Esophagus squamous epithelium (tissue), 4 donors: Measurements from ENCODE around the gene TMEM53.

ENCODE experiments used
- POLR2A ChIP-seq, 4 donors: fragments of 450-650 bp; IDR thresholded peaks; one replicate each; pipeline ENCODE4 v1.6.1; 2017; ENCODE audit warnings: antibody characterized with exemption in 4 of 4, mild to moderate bottlenecking in 4 of 4, moderate library complexity in 3 of 4
- TF ChIP-seq, protein P1 (sequence below), 6 experiments: fragments of 450-650 bp in 4 of 6; fragments of 200-600 bp in 2 of 6; sonication (generic) in 2 of 6; IDR thresholded peaks; one replicate each; pipeline ENCODE4 v1.5.1; 2016 to 2019; ENCODE audit warnings: antibody characterized with exemption in 6 of 6, mild to moderate bottlenecking in 4 of 6, moderate library complexity in 4 of 6

DNA sequence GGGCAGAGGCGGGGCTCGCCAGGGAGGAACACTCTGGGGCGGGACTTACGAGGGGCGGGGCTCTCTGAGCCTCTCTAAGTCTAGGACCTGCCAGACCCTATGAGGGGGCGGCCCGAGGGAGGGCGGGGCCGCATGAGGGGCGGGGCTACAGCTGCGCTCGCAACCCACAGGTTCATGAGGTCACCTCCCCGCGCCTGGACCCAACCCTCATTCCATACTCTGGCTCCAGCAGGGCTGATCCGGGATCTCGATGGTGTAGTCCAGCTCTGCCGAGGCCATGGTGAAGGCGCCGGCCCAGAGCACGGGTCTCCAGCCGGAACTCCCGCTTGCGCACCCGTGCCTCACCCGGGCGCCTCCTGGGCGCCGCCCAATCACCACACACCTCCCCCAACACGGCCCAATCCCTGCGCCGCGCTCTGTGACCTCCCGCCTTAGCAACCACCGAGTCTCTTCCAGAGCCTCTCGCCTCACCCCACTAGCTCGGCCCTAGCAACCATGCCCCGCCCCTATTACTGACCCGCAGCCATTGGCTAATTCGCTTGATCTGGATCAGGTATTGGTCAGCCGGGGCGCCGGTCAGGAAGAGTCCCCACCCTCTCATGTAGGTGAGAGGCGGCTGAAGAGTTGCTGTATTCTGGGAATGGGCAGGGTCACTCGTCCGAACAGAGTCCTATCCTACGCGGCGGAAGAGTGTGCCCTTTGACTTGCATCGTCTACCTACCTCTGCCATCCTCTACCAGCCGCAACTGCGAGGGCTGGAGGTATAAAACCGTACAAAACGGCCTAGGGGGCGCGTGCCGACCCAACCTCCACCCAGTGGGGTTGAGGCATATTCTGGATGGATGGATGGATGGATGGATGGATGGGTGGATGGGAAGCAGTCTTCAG lies at the start of gene TMEM53, which contains the start of gene ARMH1:
- peak in 3 of 4 donors; percentile 38 to 61 (median 53) for TF ChIP-seq POLR2A (IDR thresholded peaks at IDR 0.05)
- TF ChIP-seq, protein P1, sequence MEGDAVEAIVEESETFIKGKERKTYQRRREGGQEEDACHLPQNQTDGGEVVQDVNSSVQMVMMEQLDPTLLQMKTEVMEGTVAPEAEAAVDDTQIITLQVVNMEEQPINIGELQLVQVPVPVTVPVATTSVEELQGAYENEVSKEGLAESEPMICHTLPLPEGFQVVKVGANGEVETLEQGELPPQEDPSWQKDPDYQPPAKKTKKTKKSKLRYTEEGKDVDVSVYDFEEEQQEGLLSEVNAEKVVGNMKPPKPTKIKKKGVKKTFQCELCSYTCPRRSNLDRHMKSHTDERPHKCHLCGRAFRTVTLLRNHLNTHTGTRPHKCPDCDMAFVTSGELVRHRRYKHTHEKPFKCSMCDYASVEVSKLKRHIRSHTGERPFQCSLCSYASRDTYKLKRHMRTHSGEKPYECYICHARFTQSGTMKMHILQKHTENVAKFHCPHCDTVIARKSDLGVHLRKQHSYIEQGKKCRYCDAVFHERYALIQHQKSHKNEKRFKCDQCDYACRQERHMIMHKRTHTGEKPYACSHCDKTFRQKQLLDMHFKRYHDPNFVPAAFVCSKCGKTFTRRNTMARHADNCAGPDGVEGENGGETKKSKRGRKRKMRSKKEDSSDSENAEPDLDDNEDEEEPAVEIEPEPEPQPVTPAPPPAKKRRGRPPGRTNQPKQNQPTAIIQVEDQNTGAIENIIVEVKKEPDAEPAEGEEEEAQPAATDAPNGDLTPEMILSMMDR (IDR thresholded peaks at IDR 0.05): peak in 1 of 6 experiments; percentile 1
